ENCODE results near the gene SLC4A8. TPM values are rescaled to one million over a fixed set of nuclear protein-coding genes. Genes with fewer than 3 reads are reported as not detected.

Gene SLC4A8
- total and polyA plus RNA-seq, 2 donors (not counting 3 experiments of a cell fraction or from before 2014, with no cell fraction given) = 4.7 to 9.7 TPM

DNA sequence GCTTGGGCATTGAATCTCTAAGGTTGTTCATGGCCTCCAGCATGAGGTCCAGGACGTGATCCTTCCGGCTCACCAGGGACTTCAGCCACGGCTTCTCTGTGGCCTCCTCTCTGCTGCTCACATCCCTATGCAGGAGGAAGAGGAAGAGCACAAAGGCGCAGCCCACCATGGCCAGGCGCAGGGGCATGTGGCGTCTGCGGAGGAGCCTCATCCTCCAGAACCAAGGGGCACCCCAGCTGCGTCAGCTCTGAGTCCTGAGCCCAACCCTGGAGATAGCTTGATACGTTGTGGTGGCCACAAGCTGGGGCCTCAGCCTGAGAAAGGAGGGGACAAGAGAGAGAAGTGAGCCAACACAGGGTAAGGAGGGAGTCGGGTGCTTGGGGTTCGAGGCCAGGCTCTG, 45.1 kb upstream of the SLC4A8 start:
- dilution Hi-C loops (cut with MboI; ENCODE audit: extremely low pct_ligation_motif_present, low sequenced_read_pairs) = no loop called here

More for the DNA sequence above, 45.1 kb upstream of the SLC4A8 start:
- intact Hi-C loops (cut with micrococcal nuclease) = no loop called here
- Histone ChIP-seq H3K27ac (ENCODE audit: insufficient read depth, low read depth, low read length) (no peak overlapping the region), H3K9me1 (replicated peaks; ENCODE audit: control insufficient read depth, extremely low read depth, insufficient read depth, low read length) (no peaks in the 10 kb centered on the region), H3K4me2 (ENCODE audit: insufficient read depth, low read length) (no peak overlapping the region), H3K9ac (replicated peaks; ENCODE audit: extremely low read depth, insufficient read depth, low read length) (no peak overlapping the region), H3K36me3 (ENCODE audit: control insufficient read depth in 2 of 2, extremely low read depth in 1 of 2, insufficient read depth in 2 of 2, low read length in 2 of 2) (peaks cover 0 to 4% of the 10 kb centered on the region in 2 experiments), H3K4me1 (ENCODE audit: control insufficient read depth, extremely low read depth, insufficient read depth, low read length) (peaks cover 6% of the 10 kb centered on the region), H3K9me3 (replicated peaks; ENCODE audit: control insufficient read depth, insufficient read depth, low read length) (no peaks in the 10 kb centered on the region), H3K4me3 (replicated peaks in 1 of 3; ENCODE audit: insufficient read depth in 1 of 3, low read depth in 1 of 3, low read length in 3 of 3) (no peak overlapping the region), H3K79me2 (ENCODE audit: control insufficient read depth, insufficient read depth, low read length) (no peaks in the 10 kb centered on the region), H4K20me1 (replicated peaks; ENCODE audit: control insufficient read depth, extremely low read depth, insufficient read depth, low read length) (no peaks in the 10 kb centered on the region), H3K27me3 (ENCODE audit: control insufficient read depth in 2 of 2, insufficient read depth in 2 of 2, low read length in 2 of 2) (no peaks in the 10 kb centered on the region), H2AFZ (ENCODE audit: low read depth, low read length) (no peak overlapping the region)
- TF ChIP-seq POLR2A (IDR thresholded peaks at IDR 0.05; ENCODE audit: low read depth, low read length) (no peak), JUN (IDR thresholded peaks at IDR 0.05; ENCODE audit: borderline replicate concordance, insufficient read depth, insufficient read length, low read depth) (no peak), EZH2 (IDR thresholded peaks at IDR 0.05; ENCODE audit: borderline replicate concordance, low read depth, low read length, severe bottlenecking) (no peak), FOS (IDR thresholded peaks at IDR 0.05; ENCODE audit: borderline replicate concordance, insufficient read depth, low read length) (no peak), GATA2 (IDR thresholded peaks at IDR 0.05; ENCODE audit: insufficient read depth, insufficient read length, low read depth, low read length) (no peak), MYC (IDR thresholded peaks at IDR 0.05; ENCODE audit: low read depth, low read length) (no peak), POLR2AphosphoS5 (IDR thresholded peaks at IDR 0.05; ENCODE audit: insufficient read depth, low read depth, low read length) (no peak)
- TF ChIP-seq, protein P1, sequence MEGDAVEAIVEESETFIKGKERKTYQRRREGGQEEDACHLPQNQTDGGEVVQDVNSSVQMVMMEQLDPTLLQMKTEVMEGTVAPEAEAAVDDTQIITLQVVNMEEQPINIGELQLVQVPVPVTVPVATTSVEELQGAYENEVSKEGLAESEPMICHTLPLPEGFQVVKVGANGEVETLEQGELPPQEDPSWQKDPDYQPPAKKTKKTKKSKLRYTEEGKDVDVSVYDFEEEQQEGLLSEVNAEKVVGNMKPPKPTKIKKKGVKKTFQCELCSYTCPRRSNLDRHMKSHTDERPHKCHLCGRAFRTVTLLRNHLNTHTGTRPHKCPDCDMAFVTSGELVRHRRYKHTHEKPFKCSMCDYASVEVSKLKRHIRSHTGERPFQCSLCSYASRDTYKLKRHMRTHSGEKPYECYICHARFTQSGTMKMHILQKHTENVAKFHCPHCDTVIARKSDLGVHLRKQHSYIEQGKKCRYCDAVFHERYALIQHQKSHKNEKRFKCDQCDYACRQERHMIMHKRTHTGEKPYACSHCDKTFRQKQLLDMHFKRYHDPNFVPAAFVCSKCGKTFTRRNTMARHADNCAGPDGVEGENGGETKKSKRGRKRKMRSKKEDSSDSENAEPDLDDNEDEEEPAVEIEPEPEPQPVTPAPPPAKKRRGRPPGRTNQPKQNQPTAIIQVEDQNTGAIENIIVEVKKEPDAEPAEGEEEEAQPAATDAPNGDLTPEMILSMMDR (IDR thresholded peaks at IDR 0.05; ENCODE audit: extremely low read depth in 1 of 2, insufficient read depth in 1 of 2, low read depth in 1 of 2, low read length in 2 of 2) = no peak
- TF ChIP-seq, protein P2, sequence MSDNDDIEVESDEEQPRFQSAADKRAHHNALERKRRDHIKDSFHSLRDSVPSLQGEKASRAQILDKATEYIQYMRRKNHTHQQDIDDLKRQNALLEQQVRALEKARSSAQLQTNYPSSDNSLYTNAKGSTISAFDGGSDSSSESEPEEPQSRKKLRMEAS (IDR thresholded peaks at IDR 0.05; ENCODE audit: insufficient read depth, insufficient read length) = no peak
- ChIA-PET POLR2A (no interaction called here), CTCF (no interaction called here)
- BruUV-seq (replicated peaks) = no TSS peak
- DNase-seq (ENCODE audit: low read depth, low spot score) = no peak
- no peak for FAIRE-seq
